SU-DHL-6 (cell line): Measurements from ENCODE around the gene SMAD6.

Source experiments
- H2AFZ ChIP-seq: fragments of 200-600 bp; sonication (generic); 2 replicates; pipeline ENCODE4 v1.6.1; 2014; ENCODE audit warnings: low read depth, mild to moderate bottlenecking, moderate library complexity, mixed read lengths, antibody characterized with exemption, low read length; ENCODE audit not compliant: severe bottlenecking
- H3F3A ChIP-seq: fragments of 200-600 bp; shearing (Covaris generic); 2 replicates; pipeline ENCODE4 v1.6.0; 2016; ENCODE audit warnings: antibody characterized with exemption, mild to moderate bottlenecking; ENCODE audit not compliant: insufficient read depth
- H3K27ac ChIP-seq: fragments of 200-600 bp; sonication (generic); 2 replicates; pipeline ENCODE4 v1.5.1; 2016; ENCODE audit warnings: low read depth, mild to moderate bottlenecking, low read length, moderate library complexity, mixed read lengths
- H3K27me3 ChIP-seq: fragments of 200-600 bp; sonication (generic), shearing (Covaris generic); 2 replicates; pipeline ENCODE4 v1.6.0; 2014; ENCODE audit warnings: mild to moderate bottlenecking, low read length
- H3K36me3 ChIP-seq: fragments of 200-600 bp; sonication (generic); 2 replicates; pipeline ENCODE4 v1.6.1; 2014; ENCODE audit warnings: mild to moderate bottlenecking, low read length, mixed read lengths
- H3K4me2 ChIP-seq: fragments of 300-600, 200-600 bp; shearing (Covaris generic), sonication (generic); 2 replicates; pipeline ENCODE4 v1.6.0; 2014; ENCODE audit warnings: low read length, low read depth, mild to moderate bottlenecking; ENCODE audit not compliant: poor library complexity, severe bottlenecking
- H3K4me3 ChIP-seq: fragments of 200-600 bp; sonication (generic); 2 replicates; pipeline ENCODE4 v1.5.1; 2014; ENCODE audit warnings: antibody characterized with exemption, low read length, mild to moderate bottlenecking, mixed read lengths; ENCODE audit not compliant: insufficient read depth, poor library complexity, severe bottlenecking
- H3K79me2 ChIP-seq: fragments of 200-600 bp; sonication (generic); 2 replicates; pipeline ENCODE4 v1.6.1; 2014; ENCODE audit warnings: mild to moderate bottlenecking, low read length, moderate library complexity; ENCODE audit not compliant: insufficient read depth
- H3K9ac ChIP-seq: fragments of 200-600 bp; sonication (generic); 2 replicates; pipeline ENCODE4 v1.7.0; 2014; ENCODE audit warnings: mild to moderate bottlenecking, low read length
- H3K9me2 ChIP-seq: fragments of 200-600 bp; sonication (generic); replicated peaks from 2 replicates; pipeline ENCODE4 v1.6.1; 2014; ENCODE audit warnings: low read length; ENCODE audit not compliant: insufficient read depth
- H3K9me3 ChIP-seq: fragments of 200-600 bp; sonication (generic); 2 replicates; pipeline ENCODE4 v1.6.1; 2014; ENCODE audit warnings: low read length, mixed read lengths; ENCODE audit not compliant: insufficient read depth
- H4K20me1 ChIP-seq: fragments of 200-600 bp; sonication (generic); 2 replicates; pipeline ENCODE4 v1.6.1; 2014; ENCODE audit warnings: low read depth, mild to moderate bottlenecking, antibody characterized with exemption, low read length, moderate library complexity, mixed read lengths
- EZH2phosphoT487 ChIP-seq: fragments of 200-600 bp; sonication (generic), shearing (Covaris generic); conservative IDR thresholded peaks from 2 replicates; pipeline ENCODE4 v1.6.1; 2018; ENCODE audit warnings: mild to moderate bottlenecking, antibody characterized with exemption, low read length, moderate library complexity, mixed read lengths
- TF ChIP-seq, protein P1 (sequence below): fragments of 200-600 bp; sonication (generic); IDR thresholded peaks from one replicate; pipeline ENCODE4 v1.5.1; 2017; ENCODE audit warnings: antibody characterized with exemption, mild to moderate bottlenecking, low read length, moderate library complexity; ENCODE audit not compliant: insufficient read depth, poor library complexity, severe bottlenecking

SMAD6 gene

DNA sequence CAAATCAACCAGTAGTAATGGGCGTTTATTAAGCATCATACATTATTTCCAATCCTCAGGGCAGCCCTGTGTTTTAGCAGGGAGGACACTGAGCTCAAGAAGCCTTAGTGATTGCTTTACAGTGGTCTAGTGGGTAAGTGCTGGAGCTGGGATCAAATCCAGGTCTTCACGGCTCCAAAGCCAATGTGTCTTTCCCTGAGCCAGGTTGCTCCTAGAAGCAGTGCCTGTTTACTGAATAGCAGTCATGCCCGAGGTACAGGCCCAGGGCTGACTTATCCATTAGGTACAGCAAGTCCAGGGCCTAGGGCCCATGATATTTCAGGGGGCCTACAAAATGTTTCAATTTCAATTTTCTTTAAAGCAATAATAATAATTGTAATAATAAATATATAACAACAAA lies 9.6 kb upstream of the SMAD6 start:
- Histone ChIP-seq H3F3A (no peaks in the 10 kb centered on the region), H3K27me3 (no peaks in the 10 kb centered on the region), H4K20me1 (no peaks in the 10 kb centered on the region), H2AFZ (no peak overlapping the region), H3K9me3 (no peaks in the 10 kb centered on the region), H3K9me2 (no peaks in the 10 kb centered on the region), H3K36me3 (no peaks in the 10 kb centered on the region), H3K27ac (no peak overlapping the region), H3K4me3 (no peak overlapping the region), H3K9ac (no peak overlapping the region), H3K79me2 (no peaks in the 10 kb centered on the region), H3K4me2 (no peak overlapping the region)
- TF ChIP-seq, protein P1, sequence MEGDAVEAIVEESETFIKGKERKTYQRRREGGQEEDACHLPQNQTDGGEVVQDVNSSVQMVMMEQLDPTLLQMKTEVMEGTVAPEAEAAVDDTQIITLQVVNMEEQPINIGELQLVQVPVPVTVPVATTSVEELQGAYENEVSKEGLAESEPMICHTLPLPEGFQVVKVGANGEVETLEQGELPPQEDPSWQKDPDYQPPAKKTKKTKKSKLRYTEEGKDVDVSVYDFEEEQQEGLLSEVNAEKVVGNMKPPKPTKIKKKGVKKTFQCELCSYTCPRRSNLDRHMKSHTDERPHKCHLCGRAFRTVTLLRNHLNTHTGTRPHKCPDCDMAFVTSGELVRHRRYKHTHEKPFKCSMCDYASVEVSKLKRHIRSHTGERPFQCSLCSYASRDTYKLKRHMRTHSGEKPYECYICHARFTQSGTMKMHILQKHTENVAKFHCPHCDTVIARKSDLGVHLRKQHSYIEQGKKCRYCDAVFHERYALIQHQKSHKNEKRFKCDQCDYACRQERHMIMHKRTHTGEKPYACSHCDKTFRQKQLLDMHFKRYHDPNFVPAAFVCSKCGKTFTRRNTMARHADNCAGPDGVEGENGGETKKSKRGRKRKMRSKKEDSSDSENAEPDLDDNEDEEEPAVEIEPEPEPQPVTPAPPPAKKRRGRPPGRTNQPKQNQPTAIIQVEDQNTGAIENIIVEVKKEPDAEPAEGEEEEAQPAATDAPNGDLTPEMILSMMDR = no peak
- TF ChIP-seq EZH2phosphoT487 = no peak

DNA sequence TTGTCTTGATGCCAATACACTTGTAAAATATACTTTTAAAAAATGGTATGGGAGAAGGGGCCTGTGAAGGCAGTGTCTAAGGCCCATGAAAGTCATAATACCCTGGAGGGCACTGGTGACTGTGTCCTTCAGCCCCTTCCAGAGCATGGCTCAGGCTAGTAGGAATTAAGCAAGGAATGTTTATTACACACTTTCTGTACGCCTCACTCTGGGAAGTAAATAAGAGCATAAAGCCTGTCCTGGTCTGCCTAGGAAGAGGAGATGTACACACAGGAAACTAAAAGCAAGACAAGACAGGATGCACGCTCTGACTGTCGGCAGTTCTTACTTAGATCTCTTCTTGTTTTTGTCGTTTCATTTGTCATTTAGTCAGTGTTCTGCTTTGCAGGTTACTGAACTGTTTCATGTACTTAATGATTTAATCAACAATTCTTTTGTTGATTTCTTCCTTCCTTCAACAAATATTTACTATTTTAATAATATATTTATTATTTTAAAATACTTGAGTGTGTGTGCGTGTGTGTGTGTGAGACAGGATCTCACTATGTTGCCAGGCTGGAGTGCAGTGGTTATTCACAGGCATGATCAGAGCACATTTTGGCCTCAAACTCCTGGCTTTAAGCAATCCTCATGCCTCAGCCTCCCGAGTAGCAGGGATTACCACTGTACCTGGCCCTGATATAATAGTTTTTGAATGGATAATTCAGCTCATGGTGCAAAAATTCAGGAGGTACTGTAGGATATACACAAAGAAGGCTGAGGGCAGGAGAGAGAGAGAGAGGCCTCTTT lies 9.0 kb upstream of the SMAD6 start:
- Histone ChIP-seq H3K4me2 (no peak overlapping the region), H3K4me3 (no peak overlapping the region), H3K79me2 (no peaks in the 10 kb centered on the region), H3K27ac (no peak overlapping the region), H3K9me2 (no peaks in the 10 kb centered on the region), H3K27me3 (no peaks in the 10 kb centered on the region), H3K36me3 (no peaks in the 10 kb centered on the region), H3F3A (no peaks in the 10 kb centered on the region), H2AFZ (no peak overlapping the region), H3K9ac (no peak overlapping the region), H4K20me1 (no peaks in the 10 kb centered on the region), H3K9me3 (no peaks in the 10 kb centered on the region)
- TF ChIP-seq, protein P1 = no peak
- TF ChIP-seq EZH2phosphoT487 = no peak

DNA sequence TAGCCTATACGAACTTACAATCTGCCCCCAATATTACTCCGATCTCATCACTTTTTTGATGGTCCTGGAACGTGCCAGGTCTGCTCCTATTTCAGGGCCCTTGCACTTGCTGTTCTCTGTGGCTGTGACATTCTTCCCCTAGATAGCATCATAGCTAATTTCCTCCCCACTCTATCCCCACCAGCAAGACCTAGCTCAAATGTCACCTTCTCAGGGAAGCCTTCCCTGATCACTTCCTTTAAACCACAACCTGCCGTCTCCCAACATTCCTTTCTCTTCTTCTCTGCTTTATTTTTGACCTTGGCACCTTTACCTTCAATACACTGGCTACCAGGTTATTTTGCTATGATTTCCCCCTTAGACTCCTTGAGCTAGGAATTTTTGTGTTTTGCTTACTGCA lies 5.3 kb upstream of the SMAD6 start:
- Histone ChIP-seq H3K9me3 (no peaks in the 10 kb centered on the region), H3F3A (peaks cover 5% of the 10 kb centered on the region; the same call in 1 of the 2 replicates), H3K27ac (no peak overlapping the region), H3K9ac (no peak overlapping the region), H3K4me2 (no peak overlapping the region), H2AFZ (no peak overlapping the region), H4K20me1 (no peaks in the 10 kb centered on the region), H3K4me3 (no peak overlapping the region), H3K9me2 (no peaks in the 10 kb centered on the region), H3K36me3 (no peaks in the 10 kb centered on the region), H3K27me3 (no peaks in the 10 kb centered on the region), H3K79me2 (no peaks in the 10 kb centered on the region)
- TF ChIP-seq EZH2phosphoT487 = no peak
- TF ChIP-seq, protein P1 = no peak
